AG08396 (cell line): ENCODE results near the gene SLC22A24.
"Not testable (repeated sequence)": the region's sequence is repeated elsewhere in the genome, so short reads cannot be mapped to it uniquely, and the experiment has no call there.

Source experiments
- DNase-seq: peaks from one replicate; pipeline ENCODE4 v3.0.0; 2012; ENCODE audit warnings: low spot score, mixed read lengths

Gene SLC22A24

GRCh38 chr11:63144121-63144520 lies at the start of gene SLC22A24:
Gene SLC22A24 (minus strand): TSS chr11:63144221. CDS start chr11:63143779, 442 bp downstream.
- no peak for DNase-seq

GRCh38 chr11:63180536-63180935 lies 36.5 kb upstream of the SLC22A24 start:
- DNase-seq, result no peak

GRCh38 chr11:63179432-63180041 lies 35.5 kb upstream of the SLC22A24 start:
- no peak for DNase-seq

- DNase-seq, result no peak
Observed at GRCh38 chr11:63177872-63178271, 33.9 kb upstream of the SLC22A24 start.

GRCh38 chr11:63165706-63166310 lies 21.8 kb upstream of the SLC22A24 start:
- no peak for DNase-seq

GRCh38 chr11:63155794-63156193 lies 11.8 kb upstream of the SLC22A24 start:
- no peak for DNase-seq

GRCh38 chr11:63146581-63146980 lies 2.6 kb upstream of the SLC22A24 start:
- DNase-seq, result no peak

GRCh38 chr11:63142459-63142858 lies 1.6 kb downstream of the SLC22A24 start:
- DNase-seq, result no peak

- DNase-seq, result no peak
Observed at GRCh38 chr11:63132985-63133775, 10.8 kb downstream of the SLC22A24 start.

- no peak for DNase-seq
Observed at GRCh38 chr11:63099555-63099954, 44.5 kb downstream of the SLC22A24 start.

- DNase-seq, result no peak
Observed at GRCh38 chr11:63080682-63081081, 63.3 kb downstream of the SLC22A24 start.

- not testable (repeated sequence) for DNase-seq
Observed at GRCh38 chr11:63046203-63046602, 97.8 kb downstream of the SLC22A24 start.

GRCh38 chr11:63042596-63042995 lies 101.4 kb downstream of the SLC22A24 start:
- DNase-seq, result no peak

GRCh38 chr11:63032457-63032856 lies 111.6 kb downstream of the SLC22A24 start:
- no peak for DNase-seq
